ENCODE results near the gene GDA.

GRCh38 chr9:72113056-72113455 is 36.2 kb upstream of the GDA start:
- TF ChIP-seq CTCF (IDR thresholded peaks at IDR 0.05) (no peak), POLR2A (IDR thresholded peaks at IDR 0.05) (no peak)

Data from right lobe of liver (tissue), 4 donors.